HepG2 (cell line): ENCODE results near the gene OR1F1. TPM values are rescaled to one million over a fixed set of nuclear protein-coding genes. Genes with fewer than 3 reads are reported as not detected.

Experiments used
- CBX2 ChIP-seq, 2 experiments: fragments of 200-600 bp in 1 of 2; sonication (generic); formaldehyde crosslinking in 1 of 2; IDR thresholded peaks; 2 replicates each; pipeline versions ENCODE4 v1.7.0 to v1.8.1; 2018 to 2022; ENCODE audit warnings: low read depth in 2 of 2, low read length in 1 of 2, mild to moderate bottlenecking in 1 of 2, missing genetic modification reagents in 1 of 2
- DPF2 ChIP-seq: sonication (generic); formaldehyde crosslinking; IDR thresholded peaks from 2 replicates; pipeline ENCODE4 v1.4.0; 2020; ENCODE audit warnings: mild to moderate bottlenecking, low read depth, missing genetic modification reagents, borderline replicate concordance
- ETV5 ChIP-seq: IDR thresholded peaks from 2 replicates; pipeline ENCODE4 v1.6.1; 2018; ENCODE audit warnings: missing biosample characterization, missing genetic modification reagents, inconsistent platforms, borderline replicate concordance
- FOXM1 ChIP-seq: sonication (generic); formaldehyde crosslinking; IDR thresholded peaks from 2 replicates; pipeline ENCODE4 v1.5.0; 2020; ENCODE audit warnings: missing genetic modification reagents
- MLLT10 ChIP-seq: sonication (generic); formaldehyde crosslinking; IDR thresholded peaks from 2 replicates; pipeline ENCODE4 v1.4.0; 2020; ENCODE audit warnings: missing genetic modification reagents
- MZF1 ChIP-seq: sonication (generic); formaldehyde crosslinking; IDR thresholded peaks from 2 replicates; pipeline ENCODE4 v1.8.1; 2023; ENCODE audit warnings: mild to moderate bottlenecking, missing genetic modification reagents, borderline replicate concordance
- NFIB ChIP-seq: sonication (generic); formaldehyde crosslinking; IDR thresholded peaks from 2 replicates; pipeline ENCODE4 v1.9.0; 2021; ENCODE audit warnings: missing genetic modification reagents, mild to moderate bottlenecking, borderline replicate concordance
- PHF20 ChIP-seq: sonication (generic); formaldehyde crosslinking; IDR thresholded peaks from 2 replicates; pipeline ENCODE4 v1.5.0; 2020; ENCODE audit warnings: mild to moderate bottlenecking, missing genetic modification reagents
- SP2 ChIP-seq: sonication (generic); formaldehyde crosslinking; IDR thresholded peaks from 2 replicates; pipeline ENCODE4 v1.5.1; 2020; ENCODE audit warnings: mild to moderate bottlenecking, missing genetic modification reagents
- STAG1 ChIP-seq: sonication (generic); formaldehyde crosslinking; IDR thresholded peaks from 2 replicates; pipeline ENCODE4 v1.4.0; 2020; ENCODE audit warnings: missing genetic modification reagents
- U2AF2 ChIP-seq: fragments of 200-400 bp; formaldehyde crosslinking; IDR thresholded peaks from 2 replicates; pipeline ENCODE4 v1.6.1; 2017; ENCODE audit warnings: low read depth, mild to moderate bottlenecking, low read length
- ZBTB7B ChIP-seq: sonication (generic); formaldehyde crosslinking; IDR thresholded peaks from 2 replicates; pipeline ENCODE4 v1.4.0; 2020; ENCODE audit warnings: missing genetic modification reagents
- ZFP36L2 ChIP-seq: sonication (generic); formaldehyde crosslinking; IDR thresholded peaks from 2 replicates; pipeline ENCODE4 v1.4.0; 2020; ENCODE audit warnings: missing genetic modification reagents
- ZNF230 ChIP-seq: sonication (generic); formaldehyde crosslinking; IDR thresholded peaks from 2 replicates; pipeline ENCODE4 v1.4.0; 2020; ENCODE audit warnings: mild to moderate bottlenecking, missing genetic modification reagents
- ZNF296 ChIP-seq: sonication (generic); formaldehyde crosslinking; conservative IDR thresholded peaks from 2 replicates; pipeline ENCODE4 v1.5.0; 2020; ENCODE audit warnings: mild to moderate bottlenecking, missing genetic modification reagents
- ZNF558 ChIP-seq: sonication (generic); formaldehyde crosslinking; IDR thresholded peaks from 2 replicates; pipeline ENCODE4 v1.9.0; 2022; ENCODE audit warnings: mild to moderate bottlenecking, missing genetic modification reagents, borderline replicate concordance
- ZNF607 ChIP-seq: sonication (generic); formaldehyde crosslinking; IDR thresholded peaks from 2 replicates; pipeline ENCODE4 v1.5.1; 2020; ENCODE audit warnings: missing genetic modification reagents, mild to moderate bottlenecking, borderline replicate concordance
- ZNF879 ChIP-seq: sonication (generic); formaldehyde crosslinking; IDR thresholded peaks from 2 replicates; pipeline ENCODE4 v1.8.1; 2023; ENCODE audit warnings: missing genetic modification reagents
- polyA plus RNA-seq, 8 experiments: library from polyadenylated mRNA; depleted of rRNA in 3 of 8; stranded (reverse) in 7 of 8; unstranded in 1 of 8; fragments of >200 nt; fragmentation: Illumina TruSeq in 4 of 8; extraction: Trizol in 4 of 8; gene quantifications; 2 replicates each; pipeline versions ENCODE4 v1.2.1 to v1.2.3, GENCODE V29; 2011 to 2016; ENCODE audit warnings: low read depth in 4 of 8, missing spikeins in 1 of 8, mixed read lengths in 1 of 8; ENCODE audit not compliant: insufficient read depth in 1 of 8
- total RNA-seq, 5 experiments: library from RNA; depleted of rRNA; stranded (reverse); fragments of >200 nt; fragmentation: Illumina TruSeq; extraction: Trizol; gene quantifications; 2 replicates each; pipeline ENCODE4 v1.2.3, GENCODE V29; 2016; ENCODE audit warnings: low read depth in 1 of 5
- TF ChIP-seq, protein P1 (sequence below), 2 experiments: IDR thresholded peaks; 2 replicates each; pipeline ENCODE4 v1.6.1; 2011 to 2012; ENCODE audit warnings: low read length in 2 of 2, borderline replicate concordance in 1 of 2, low read depth in 1 of 2, mild to moderate bottlenecking in 1 of 2, moderate library complexity in 1 of 2
- TF ChIP-seq, protein P2 (sequence below): sonication (generic); formaldehyde crosslinking; IDR thresholded peaks from 2 replicates; pipeline ENCODE4 v1.4.0; 2020; ENCODE audit warnings: missing genetic modification reagents, borderline replicate concordance

OR1F1 gene
- total and polyA plus RNA-seq, 2 of the 13 experiments (the other 11 are each of a cell fraction or from before 2014, with no cell fraction given), result 0.90 TPM; not detected in 1

DNA sequence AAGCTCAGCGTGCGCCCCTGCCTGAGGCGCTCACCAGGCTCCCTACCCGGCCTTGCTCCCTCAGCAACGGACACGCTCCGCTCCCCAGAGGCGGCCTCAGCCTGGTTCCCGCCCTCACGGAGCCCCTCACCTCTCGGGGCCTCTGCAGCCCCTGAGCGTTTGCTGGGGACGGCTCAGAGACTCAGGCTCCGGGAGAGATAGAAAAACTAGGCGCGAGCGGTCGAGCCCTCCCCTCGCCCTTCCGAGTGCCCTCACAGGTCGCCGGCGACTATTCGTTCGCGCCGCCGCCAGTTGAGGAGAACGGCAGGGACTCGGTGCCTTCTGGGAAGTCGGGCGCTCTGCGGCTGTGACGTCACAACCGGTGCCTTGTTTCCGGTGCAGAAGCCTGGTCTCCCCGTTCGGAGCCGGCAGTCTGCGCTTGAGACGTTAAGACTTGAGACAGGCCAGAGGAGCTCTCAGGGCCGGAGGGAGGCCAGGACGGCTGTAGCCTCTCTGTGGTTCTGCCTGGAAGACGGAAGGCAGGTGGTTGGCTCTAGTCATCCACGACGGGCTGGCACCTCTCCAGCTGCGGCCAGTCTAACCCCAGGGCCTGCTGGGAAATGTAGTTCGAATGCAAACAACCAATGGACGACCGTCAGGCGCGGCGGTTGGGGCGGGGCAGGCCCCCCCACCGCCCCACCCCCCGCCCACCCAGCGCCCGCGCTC is 47.0 kb downstream of the OR1F1 start, which contains the start of gene ZNF200 (continued):
- TF ChIP-seq, protein P1, sequence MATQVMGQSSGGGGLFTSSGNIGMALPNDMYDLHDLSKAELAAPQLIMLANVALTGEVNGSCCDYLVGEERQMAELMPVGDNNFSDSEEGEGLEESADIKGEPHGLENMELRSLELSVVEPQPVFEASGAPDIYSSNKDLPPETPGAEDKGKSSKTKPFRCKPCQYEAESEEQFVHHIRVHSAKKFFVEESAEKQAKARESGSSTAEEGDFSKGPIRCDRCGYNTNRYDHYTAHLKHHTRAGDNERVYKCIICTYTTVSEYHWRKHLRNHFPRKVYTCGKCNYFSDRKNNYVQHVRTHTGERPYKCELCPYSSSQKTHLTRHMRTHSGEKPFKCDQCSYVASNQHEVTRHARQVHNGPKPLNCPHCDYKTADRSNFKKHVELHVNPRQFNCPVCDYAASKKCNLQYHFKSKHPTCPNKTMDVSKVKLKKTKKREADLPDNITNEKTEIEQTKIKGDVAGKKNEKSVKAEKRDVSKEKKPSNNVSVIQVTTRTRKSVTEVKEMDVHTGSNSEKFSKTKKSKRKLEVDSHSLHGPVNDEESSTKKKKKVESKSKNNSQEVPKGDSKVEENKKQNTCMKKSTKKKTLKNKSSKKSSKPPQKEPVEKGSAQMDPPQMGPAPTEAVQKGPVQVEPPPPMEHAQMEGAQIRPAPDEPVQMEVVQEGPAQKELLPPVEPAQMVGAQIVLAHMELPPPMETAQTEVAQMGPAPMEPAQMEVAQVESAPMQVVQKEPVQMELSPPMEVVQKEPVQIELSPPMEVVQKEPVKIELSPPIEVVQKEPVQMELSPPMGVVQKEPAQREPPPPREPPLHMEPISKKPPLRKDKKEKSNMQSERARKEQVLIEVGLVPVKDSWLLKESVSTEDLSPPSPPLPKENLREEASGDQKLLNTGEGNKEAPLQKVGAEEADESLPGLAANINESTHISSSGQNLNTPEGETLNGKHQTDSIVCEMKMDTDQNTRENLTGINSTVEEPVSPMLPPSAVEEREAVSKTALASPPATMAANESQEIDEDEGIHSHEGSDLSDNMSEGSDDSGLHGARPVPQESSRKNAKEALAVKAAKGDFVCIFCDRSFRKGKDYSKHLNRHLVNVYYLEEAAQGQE (IDR thresholded peaks at IDR 0.05; ENCODE audit: borderline replicate concordance in 1 of 2, low read depth in 1 of 2, low read length in 2 of 2), result peak in 1 of 2 experiments; percentile 15; a peak in 1 of 4 replicates
- peak; percentile 94 for TF ChIP-seq ZNF230 (CRISPR knock-in tag)
- TF ChIP-seq ZFP36L2 (CRISPR knock-in tag), result no peak
- peak; percentile 79; the same call in 1 of the 2 replicates for TF ChIP-seq ZNF558 (CRISPR knock-in tag)
- no peak for TF ChIP-seq U2AF2
- TF ChIP-seq PHF20 (CRISPR knock-in tag), result peak; percentile 88
- TF ChIP-seq NFIB (CRISPR knock-in tag), result peak; percentile 47; the same call in 1 of the 2 replicates
- no peak for TF ChIP-seq DPF2 (CRISPR knock-in tag)
- no peak for TF ChIP-seq ZBTB7B
- peak; percentile 79 for TF ChIP-seq SP2 (CRISPR knock-in tag)
- no peak for TF ChIP-seq ZNF296 (CRISPR knock-in tag)
- peak; percentile 78; the same call in 1 of the 2 replicates for TF ChIP-seq ZNF607 (CRISPR knock-in tag)
- no peak for TF ChIP-seq CBX2 (IDR thresholded peaks at IDR 0.05; ENCODE audit: low read depth, low read length)
- no peak for TF ChIP-seq CBX2 (CRISPR knock-in tag; IDR thresholded peaks at IDR 0.05; ENCODE audit: low read depth)
- TF ChIP-seq, protein P2, sequence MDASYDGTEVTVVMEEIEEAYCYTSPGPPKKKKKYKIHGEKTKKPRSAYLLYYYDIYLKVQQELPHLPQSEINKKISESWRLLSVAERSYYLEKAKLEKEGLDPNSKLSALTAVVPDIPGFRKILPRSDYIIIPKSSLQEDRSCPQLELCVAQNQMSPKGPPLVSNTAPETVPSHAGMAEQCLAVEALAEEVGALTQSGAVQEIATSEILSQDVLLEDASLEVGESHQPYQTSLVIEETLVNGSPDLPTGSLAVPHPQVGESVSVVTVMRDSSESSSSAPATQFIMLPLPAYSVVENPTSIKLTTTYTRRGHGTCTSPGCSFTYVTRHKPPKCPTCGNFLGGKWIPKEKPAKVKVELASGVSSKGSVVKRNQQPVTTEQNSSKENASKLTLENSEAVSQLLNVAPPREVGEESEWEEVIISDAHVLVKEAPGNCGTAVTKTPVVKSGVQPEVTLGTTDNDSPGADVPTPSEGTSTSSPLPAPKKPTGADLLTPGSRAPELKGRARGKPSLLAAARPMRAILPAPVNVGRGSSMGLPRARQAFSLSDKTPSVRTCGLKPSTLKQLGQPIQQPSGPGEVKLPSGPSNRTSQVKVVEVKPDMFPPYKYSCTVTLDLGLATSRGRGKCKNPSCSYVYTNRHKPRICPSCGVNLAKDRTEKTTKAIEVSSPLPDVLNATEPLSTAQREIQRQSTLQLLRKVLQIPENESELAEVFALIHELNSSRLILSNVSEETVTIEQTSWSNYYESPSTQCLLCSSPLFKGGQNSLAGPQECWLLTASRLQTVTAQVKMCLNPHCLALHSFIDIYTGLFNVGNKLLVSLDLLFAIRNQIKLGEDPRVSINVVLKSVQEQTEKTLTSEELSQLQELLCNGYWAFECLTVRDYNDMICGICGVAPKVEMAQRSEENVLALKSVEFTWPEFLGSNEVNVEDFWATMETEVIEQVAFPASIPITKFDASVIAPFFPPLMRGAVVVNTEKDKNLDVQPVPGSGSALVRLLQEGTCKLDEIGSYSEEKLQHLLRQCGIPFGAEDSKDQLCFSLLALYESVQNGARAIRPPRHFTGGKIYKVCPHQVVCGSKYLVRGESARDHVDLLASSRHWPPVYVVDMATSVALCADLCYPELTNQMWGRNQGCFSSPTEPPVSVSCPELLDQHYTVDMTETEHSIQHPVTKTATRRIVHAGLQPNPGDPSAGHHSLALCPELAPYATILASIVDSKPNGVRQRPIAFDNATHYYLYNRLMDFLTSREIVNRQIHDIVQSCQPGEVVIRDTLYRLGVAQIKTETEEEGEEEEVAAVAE (CRISPR knock-in tag), result no peak
- no peak for TF ChIP-seq STAG1 (CRISPR knock-in tag)
- peak; percentile 38; the same call in 1 of the 2 replicates for TF ChIP-seq ETV5 (CRISPR knock-in tag)
- TF ChIP-seq FOXM1, result no peak
- no peak for TF ChIP-seq MZF1 (CRISPR knock-in tag)
- TF ChIP-seq ZNF879 (CRISPR knock-in tag), result no peak; the same call in 1 of the 2 replicates
- no peak for TF ChIP-seq MLLT10
